NCI-H2171 treated with DMSO at 0.1 percent for 48 hours (cell line): ENCODE data around the gene NRDC.
"Not testable (repeated sequence)": the region's sequence is repeated elsewhere in the genome, so short reads cannot be mapped to it uniquely, and the experiment has no call there.

Experiments
- DNase-seq: peaks from one replicate; lab custom pipeline; 2025; lab: John Stamatoyannopoulos, UW

The NRDC gene

GRCh38 chr1:51877434-51878307 lies 856 bp downstream of the NRDC start:
- DNase-seq, result peak; percentile 47

- no peak for DNase-seq
Measured at GRCh38 chr1:51875836-51876235, 2.7 kb downstream of the NRDC start.

- DNase-seq, result no peak
Measured at GRCh38 chr1:51875291-51875772, 3.2 kb downstream of the NRDC start.

GRCh38 chr1:51873270-51873669 lies 5.3 kb downstream of the NRDC start:
- DNase-seq, result not testable (repeated sequence)

- DNase-seq, result peak; percentile 15
Measured at GRCh38 chr1:51871351-51871975, 7.1 kb downstream of the NRDC start.

GRCh38 chr1:51870603-51871350 lies 7.8 kb downstream of the NRDC start:
- DNase-seq, result no peak

- DNase-seq, result no peak
Measured at GRCh38 chr1:51867479-51868232, 10.9 kb downstream of the NRDC start.

GRCh38 chr1:51863384-51863783 lies 15.1 kb downstream of the NRDC start:
- no peak for DNase-seq

- no peak for DNase-seq
Measured at GRCh38 chr1:51861669-51862068, 16.9 kb downstream of the NRDC start.

- no peak for DNase-seq
Measured at GRCh38 chr1:51859735-51860134, 18.8 kb downstream of the NRDC start.

GRCh38 chr1:51859333-51859732 lies 19.2 kb downstream of the NRDC start:
- DNase-seq, result no peak

- no peak for DNase-seq
Measured at GRCh38 chr1:51858892-51859291, 19.6 kb downstream of the NRDC start.

- DNase-seq, result no peak
Measured at GRCh38 chr1:51856745-51857144, 21.8 kb downstream of the NRDC start.

- DNase-seq, result peak; percentile 72
Measured at GRCh38 chr1:51855624-51856023, 22.9 kb downstream of the NRDC start.

- DNase-seq, result no peak
Measured at GRCh38 chr1:51853360-51853759, 25.2 kb downstream of the NRDC start.

GRCh38 chr1:51851882-51852396 lies 26.6 kb downstream of the NRDC start:
- DNase-seq, result no peak

GRCh38 chr1:51850420-51851223 lies 27.9 kb downstream of the NRDC start:
- peak; percentile 92 for DNase-seq

GRCh38 chr1:51847294-51847920 lies 31.1 kb downstream of the NRDC start:
- no peak for DNase-seq

GRCh38 chr1:51843948-51844347 lies 34.6 kb downstream of the NRDC start:
- no peak for DNase-seq

- peak; percentile 39 for DNase-seq
Measured at GRCh38 chr1:51842261-51842660, 36.3 kb downstream of the NRDC start.
